GM18498 (cell line): ENCODE measurements around the gene MORN5.

Experiments
- ATAC-seq: cut with Tn5 transposase; IDR thresholded peaks from one replicate; pipeline ENCODE4 v1.9.1; 2021; ENCODE audit warnings: mild to moderate bottlenecking, moderate library complexity; ENCODE audit not compliant: unreplicated experiment

Gene MORN5

DNA sequence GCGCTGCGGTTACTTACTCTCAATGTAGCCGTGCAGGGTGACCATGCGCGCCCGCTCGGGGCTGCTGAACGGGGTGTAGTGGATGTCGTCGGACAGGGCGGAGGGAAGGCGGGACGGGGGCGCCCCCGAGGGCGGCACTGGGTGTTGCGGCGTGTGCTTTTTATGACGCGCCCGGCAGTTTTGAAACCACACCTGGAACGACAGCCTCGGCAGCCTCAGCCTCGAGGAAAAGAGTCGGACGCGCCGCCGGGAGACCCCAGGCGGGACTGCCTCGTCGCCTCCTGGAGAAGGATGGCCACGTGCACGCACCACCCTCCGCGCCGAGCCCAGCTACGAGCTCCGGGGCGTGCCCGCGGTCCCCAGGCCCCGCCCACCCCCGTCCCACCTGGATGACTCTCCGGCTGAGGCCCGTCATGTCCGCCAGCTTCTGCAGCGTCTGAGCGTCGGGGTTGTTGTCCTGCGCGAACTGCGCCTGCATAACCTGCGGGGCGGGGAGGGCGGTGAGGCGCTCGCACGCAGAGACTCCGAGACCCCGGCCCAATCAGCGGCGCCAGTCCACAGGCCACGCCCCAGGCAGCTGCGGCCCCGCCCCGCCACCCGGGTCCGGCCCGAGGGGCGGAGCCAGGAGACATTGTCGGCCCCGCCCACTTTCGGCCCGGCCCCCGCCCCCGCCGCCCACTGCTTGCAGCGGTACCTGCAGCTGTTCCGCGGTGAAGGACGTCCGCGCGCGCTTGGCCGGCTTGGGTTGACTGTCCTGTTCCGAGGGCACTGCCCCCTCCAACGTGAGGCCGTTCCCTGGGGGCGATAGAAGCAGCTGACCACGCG is 54.1 kb downstream of the MORN5 start:
- ATAC-seq, result peak; percentile 65

DNA sequence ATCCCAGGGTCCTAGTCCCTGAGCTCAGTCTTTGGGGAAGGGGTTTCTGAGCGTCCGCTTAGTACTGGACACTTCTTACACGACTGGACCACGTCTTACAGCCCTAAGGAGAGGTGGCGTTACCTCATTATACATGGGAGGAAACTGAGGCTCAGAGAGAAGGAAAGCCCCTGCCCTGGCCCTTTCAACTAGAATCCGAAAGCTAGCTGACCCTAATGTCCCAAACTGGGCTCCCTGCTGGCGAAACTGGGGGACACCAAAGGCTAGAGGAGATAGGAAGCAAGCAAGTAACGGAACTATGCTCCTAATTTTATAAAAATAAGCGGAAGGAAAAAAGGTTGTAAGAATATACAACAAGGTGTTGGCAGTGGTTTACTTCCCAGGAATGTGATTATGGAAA is 54.8 kb downstream of the MORN5 start:
- no peak for ATAC-seq

GRCh38 chr9:122215663-122216062 is 56.0 kb downstream of the MORN5 start:
- ATAC-seq, result no peak

GRCh38 chr9:122216138-122216797 is 56.6 kb downstream of the MORN5 start:
- ATAC-seq, result no peak

DNA sequence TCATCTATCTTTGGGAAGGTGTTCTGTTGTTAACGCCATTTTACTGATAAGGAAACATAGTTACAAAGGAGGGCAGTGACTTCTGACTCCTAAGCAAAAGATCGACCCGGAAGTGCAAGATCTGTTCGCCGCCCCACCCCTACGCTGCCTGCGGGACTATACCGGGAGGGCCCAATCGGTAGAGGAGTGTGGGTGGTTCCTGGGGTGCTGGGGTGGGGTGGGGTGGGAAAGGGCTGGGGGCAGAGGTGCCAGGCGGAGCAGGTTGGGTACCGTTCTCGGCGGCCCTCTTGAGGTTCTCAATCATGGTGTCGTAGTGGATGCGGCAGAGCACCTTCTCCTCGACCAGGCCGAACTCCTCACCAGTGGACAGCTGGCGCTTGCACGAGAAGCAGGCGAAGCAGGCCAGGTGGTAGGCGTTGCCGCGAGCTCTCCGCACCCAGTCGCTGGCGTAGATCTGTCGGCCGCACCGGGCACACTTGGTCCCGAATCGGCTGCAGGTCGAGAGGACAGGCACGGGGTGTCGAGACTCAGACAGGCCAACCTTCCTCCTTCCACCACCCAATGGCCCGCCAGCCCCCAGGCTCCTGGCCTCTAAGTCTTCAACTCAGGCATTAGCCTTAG is 57.2 kb downstream of the MORN5 start:
- ATAC-seq, result no peak

DNA sequence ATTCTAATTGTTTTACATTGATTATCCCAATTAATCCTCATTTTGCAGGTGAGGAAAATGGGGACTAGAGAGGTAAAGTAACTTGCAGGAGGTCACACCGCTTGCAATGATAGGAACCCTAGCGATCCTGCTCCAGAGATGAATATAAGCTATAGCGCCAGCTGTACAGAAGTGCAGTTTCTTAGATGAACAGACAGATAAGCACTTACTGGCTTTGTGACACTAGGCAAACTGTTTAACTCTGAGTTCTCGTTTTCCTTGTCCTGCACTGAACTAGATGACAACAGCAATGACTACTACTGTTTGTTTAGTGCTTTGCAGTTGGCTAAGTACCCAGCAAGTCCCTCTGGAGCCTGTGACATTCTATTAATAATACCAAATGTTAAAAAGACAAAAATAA is 57.9 kb downstream of the MORN5 start:
- ATAC-seq, result no peak

- no peak for ATAC-seq
Measured at GRCh38 chr9:122218071-122218934, 58.6 kb downstream of the MORN5 start.

DNA sequence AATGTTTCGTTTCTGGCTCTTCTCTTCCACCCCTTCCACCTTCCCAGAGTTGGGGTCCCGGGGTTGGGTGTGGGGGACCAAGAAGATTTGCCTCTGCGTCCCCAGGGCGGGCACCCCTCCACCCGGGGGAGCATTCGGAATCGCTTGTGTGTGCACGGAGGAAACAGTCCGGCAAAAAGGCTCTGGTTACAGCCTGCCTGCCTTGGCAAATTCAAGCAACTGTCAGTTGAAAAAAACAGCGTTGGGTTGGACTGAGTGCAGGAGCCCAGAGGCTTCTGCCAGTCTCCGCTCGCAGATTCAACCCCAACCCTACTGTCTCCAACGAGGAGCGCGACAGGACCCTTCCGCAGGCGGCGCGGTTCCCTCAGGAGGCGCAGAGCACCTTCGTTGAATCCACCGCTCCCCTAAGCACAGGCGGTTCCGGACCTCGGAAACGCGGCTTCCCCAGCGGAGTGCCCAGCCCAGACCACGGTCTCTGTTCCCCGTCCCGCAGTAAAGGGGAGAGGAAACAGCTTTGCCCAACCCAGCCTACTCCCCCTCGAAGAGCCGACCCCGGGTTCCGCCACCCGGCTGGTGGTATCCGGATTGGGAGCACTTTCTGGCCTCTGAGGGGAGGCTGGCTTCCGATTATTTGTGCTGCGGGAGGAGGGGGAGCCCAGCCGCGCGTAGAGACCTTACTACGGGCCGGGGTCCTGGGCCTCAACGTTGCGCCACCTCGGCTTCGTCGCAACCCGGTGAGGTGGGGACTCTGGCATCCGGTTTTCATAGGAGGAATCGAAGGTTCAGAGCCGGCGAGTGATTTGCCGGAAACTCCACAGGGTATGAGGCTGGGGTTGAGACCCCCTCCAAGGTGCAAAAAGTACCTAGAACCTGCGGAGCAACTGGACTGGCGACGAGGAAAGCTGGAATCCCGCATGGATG is 59.5 kb downstream of the MORN5 start:
- no peak for ATAC-seq

DNA sequence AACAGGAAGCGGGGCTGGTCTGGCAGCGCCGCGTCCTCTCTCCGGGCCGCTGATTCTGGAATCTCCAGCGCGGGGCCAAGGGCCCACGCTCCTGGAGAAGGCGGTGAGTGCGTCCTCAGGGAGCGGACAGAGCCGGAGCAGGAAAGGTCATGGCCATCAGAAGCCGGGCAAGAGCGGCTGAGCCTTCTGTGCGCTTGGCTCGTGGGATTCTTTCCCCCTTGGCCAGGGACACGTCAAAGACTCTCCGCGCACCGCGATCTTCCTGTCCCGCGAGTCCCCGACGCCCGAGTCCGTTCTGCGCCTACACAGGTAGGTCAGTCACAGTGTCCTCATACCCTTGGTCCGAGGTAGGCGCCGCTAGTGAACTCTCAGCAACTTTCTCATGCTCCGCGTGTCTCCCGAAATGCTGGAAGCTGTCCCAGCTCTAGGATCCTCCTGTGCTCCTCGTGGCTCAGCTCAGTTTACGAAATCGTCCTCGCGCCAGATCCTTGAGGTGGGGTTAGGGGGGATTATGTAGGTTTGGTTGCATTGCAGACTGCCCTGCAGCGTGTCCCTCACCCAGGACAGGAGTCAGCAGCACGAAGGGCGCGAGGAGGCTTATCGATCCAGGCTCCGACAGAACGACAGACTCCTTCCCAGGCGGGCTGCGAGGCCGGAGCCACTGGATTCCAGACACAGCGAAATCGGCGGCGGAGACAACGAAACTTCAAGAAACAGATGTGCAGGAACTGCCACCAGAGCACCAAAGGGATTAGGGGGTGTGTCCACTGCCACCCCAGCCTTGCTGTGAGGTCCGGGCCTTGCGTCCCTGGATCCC is 60.4 kb downstream of the MORN5 start:
- no peak for ATAC-seq

DNA sequence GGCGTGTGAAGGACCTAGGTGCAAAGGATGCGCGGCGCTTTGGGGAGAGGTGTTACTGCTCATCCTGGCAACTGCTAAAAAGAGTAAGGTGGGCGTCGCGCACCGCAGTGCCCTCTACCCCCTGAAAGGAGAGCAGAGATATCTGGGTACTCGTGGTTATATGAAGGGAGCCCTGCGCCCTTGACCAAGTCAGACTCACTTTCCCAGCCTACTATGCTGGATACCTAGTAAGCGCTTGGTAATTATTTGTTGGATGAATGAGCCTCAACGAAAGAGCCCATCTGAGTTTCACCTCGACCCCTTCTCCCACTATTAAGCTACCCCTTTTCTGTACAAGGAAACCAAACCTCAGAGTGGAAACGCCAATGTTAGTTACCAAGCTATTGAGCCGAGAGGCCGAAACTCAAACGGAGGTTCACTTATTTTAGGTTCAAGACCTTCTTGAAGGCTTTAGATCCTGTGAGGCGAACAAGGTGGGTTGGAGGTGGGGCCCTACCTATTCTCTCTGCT is 61.0 kb downstream of the MORN5 start:
- no peak for ATAC-seq

GRCh38 chr9:122221183-122221811 is 61.6 kb downstream of the MORN5 start:
- no peak for ATAC-seq

DNA sequence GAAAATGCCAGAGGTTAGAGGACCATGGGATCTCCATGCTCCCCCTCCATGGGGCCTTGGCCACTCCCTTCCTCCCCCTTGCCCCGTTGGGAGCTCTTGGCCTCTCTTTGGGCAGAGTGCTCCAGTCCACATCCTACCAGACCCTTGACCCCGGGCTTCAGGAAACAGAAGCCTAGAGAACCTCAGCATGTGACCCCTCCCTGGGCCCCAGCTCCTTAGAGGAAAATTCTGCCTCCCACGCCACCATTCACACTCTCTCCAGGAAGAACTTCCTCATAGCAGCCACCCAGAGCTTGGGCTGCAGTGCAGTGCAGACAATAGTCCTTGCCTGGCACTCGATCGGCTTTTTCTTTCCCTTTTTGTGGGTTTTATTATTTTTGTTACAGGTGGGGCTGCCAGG is 63.1 kb downstream of the MORN5 start:
- ATAC-seq, result no peak

DNA sequence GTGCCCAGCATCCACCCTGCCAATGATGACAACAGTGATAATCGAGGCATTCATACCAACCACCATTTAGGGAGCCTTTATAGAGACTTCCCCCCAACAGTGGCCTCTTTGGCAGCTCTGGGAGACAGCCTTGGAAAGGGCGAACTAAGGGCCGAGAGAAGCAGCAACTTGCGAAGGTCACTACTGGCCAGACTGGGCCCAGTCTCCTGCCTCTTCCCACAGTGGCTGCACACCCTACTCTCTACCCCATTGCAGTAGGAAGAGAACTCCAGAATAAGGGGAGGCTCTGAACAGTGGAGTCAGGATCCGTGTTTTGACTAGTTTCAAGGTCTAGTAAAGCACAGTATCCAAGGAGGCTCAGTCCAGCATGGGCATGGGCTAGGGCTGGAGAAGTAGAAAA is 63.7 kb downstream of the MORN5 start:
- ATAC-seq, result no peak

GRCh38 chr9:122225312-122226141 is 65.8 kb downstream of the MORN5 start:
- no peak for ATAC-seq

DNA sequence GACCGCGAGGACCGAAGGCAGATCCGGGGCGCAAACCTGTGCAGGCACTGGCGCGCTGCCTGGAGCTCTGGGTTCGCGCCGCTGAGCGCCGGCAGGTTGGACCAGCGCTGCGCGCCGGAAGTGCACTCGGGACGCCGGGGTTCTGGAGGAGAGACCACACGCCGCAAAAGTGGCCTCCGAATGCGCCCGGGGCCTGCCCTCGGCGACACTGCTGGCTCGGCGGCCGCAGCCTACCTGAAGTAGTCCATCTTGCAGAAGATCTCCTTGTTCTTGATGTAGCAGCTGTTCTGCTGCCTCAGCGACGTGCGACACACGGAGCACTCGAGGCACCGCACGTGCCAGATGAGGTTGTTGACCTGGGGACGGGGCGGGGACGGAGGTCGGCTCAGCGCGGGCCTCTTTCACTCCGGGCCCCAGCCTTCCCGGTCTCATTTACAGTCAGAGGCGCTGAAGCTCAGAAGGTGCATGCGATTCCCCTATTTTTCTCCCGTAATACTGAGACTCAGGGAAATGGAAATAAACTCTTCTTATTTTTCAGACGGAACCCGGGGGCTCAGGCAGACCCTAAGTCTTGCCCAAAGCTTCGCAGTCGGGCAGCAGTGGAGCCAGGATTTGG is 66.5 kb downstream of the MORN5 start:
- no peak for ATAC-seq

DNA sequence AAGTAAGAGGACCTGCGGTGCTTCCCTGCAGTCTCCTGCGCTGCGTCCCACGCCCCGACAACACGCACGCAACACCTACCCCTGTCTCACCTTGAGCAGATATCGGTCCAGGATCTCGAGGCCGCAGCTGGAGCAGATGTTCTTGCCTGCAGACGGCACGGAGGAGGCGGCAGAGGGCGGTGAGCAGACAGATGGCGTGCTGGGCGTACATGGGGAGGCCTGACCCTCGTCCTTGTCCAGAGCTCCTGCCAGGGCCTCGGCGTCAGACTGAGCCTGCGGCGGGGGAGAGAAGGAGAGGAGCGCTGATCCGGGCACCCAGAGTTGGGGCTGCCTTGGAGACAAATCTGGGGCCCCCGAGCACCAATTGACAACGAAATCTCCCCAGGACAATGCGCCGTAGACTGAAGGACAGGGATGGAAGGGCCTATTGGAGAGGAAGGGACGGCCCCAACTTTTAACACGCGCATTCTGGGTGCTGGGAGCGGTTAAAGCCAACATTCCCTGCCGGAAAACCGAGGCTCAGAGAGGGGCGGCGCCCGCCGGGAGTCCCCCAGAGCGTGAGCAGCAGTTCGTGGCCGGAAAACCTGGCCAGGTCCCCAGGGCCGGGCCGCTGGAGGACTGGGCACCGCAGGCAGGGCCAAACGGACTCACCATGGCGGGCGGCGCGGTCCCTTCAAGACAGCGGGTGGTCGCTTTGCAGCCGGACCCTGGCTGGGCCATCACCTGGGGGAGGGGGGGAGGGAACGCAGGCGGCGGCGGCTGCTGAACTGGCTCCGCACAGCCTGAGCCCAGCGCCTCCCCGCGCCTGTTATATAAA is 67.3 kb downstream of the MORN5 start:
- ATAC-seq, result no peak

- no peak for ATAC-seq
Measured at GRCh38 chr9:122227575-122227900, 67.8 kb downstream of the MORN5 start.
